GM19452 (cell line): Measurements from ENCODE around the gene TNRC6B.
"Not testable (repeated sequence)": the region's sequence is repeated elsewhere in the genome, so short reads cannot be mapped to it uniquely, and the experiment has no call there.

Experiments
- ATAC-seq: cut with Tn5 transposase; IDR thresholded peaks from one replicate; pipeline ENCODE4 v1.9.1; 2021; ENCODE audit not compliant: unreplicated experiment

Gene TNRC6B

GRCh38 chr22:40346185-40347118 lies 168.7 kb downstream of the TNRC6B start, which contains the start of gene ADSL:
TSS of gene ADSL (plus strand) at chr22:40346500. CDS start at chr22:40346559, 59 bp downstream.
- ATAC-seq = peak; percentile 85

GRCh38 chr22:40347300-40347699 lies 169.6 kb downstream of the TNRC6B start:
- ATAC-seq = no peak

- ATAC-seq = no peak
Observed at GRCh38 chr22:40348025-40348658, 170.4 kb downstream of the TNRC6B start.

- ATAC-seq = no peak
Observed at GRCh38 chr22:40352763-40353162, 175.0 kb downstream of the TNRC6B start.

GRCh38 chr22:40361100-40361499 lies 183.4 kb downstream of the TNRC6B start:
- no peak for ATAC-seq

GRCh38 chr22:40363059-40363458 lies 185.3 kb downstream of the TNRC6B start:
- no peak for ATAC-seq

- ATAC-seq = no peak
Observed at GRCh38 chr22:40364431-40364830, 186.7 kb downstream of the TNRC6B start.

- ATAC-seq = no peak
Observed at GRCh38 chr22:40366068-40366467, 188.3 kb downstream of the TNRC6B start.

GRCh38 chr22:40367342-40367741 lies 189.6 kb downstream of the TNRC6B start:
- no peak for ATAC-seq

GRCh38 chr22:40368016-40368415 lies 190.3 kb downstream of the TNRC6B start:
- no peak for ATAC-seq

- no peak for ATAC-seq
Observed at GRCh38 chr22:40368836-40369235, 191.1 kb downstream of the TNRC6B start.

GRCh38 chr22:40374567-40374966 lies 196.8 kb downstream of the TNRC6B start:
- no peak for ATAC-seq

GRCh38 chr22:40376149-40376548 lies 198.4 kb downstream of the TNRC6B start:
- no peak for ATAC-seq

- ATAC-seq = no peak
Observed at GRCh38 chr22:40377931-40378330, 200.2 kb downstream of the TNRC6B start.

- not testable (repeated sequence) for ATAC-seq
Observed at GRCh38 chr22:40378448-40378847, 200.7 kb downstream of the TNRC6B start.

- no peak for ATAC-seq
Observed at GRCh38 chr22:40381461-40381860, 203.7 kb downstream of the TNRC6B start.

- no peak for ATAC-seq
Observed at GRCh38 chr22:40383905-40384304, 206.2 kb downstream of the TNRC6B start.

- ATAC-seq = no peak
Observed at GRCh38 chr22:40385036-40385782, 207.5 kb downstream of the TNRC6B start.
